Osteoblast (primary cell): ENCODE measurements around the gene NKAIN2. TPM values are rescaled to one million over a fixed set of nuclear protein-coding genes. Genes with fewer than 3 reads are reported as not detected.

Experiments
- DNase-seq: peaks from one replicate; pipeline ENCODE4 v3.0.0; 2011; ENCODE audit warnings: low spot score, mixed read lengths; ENCODE audit not compliant: insufficient read length; ENCODE audit errors: missing footprints
- H2AFZ ChIP-seq: 2 replicates; pipeline ENCODE4 v1.6.0; 2011; ENCODE audit warnings: mild to moderate bottlenecking, low read length
- H3K27ac ChIP-seq: 2 replicates; pipeline ENCODE4 v1.5.1; 2011; ENCODE audit warnings: mild to moderate bottlenecking, low read depth, low read length, moderate library complexity
- H3K27me3 ChIP-seq: 2 replicates; pipeline ENCODE4 v1.6.0; 2012; ENCODE audit warnings: mild to moderate bottlenecking, control low read depth, inconsistent platforms, low read length, moderate library complexity; ENCODE audit not compliant: insufficient read depth
- H3K36me3 ChIP-seq: 2 replicates; pipeline ENCODE4 v1.5.1; 2011; ENCODE audit warnings: mild to moderate bottlenecking, low read length, control low read depth, moderate library complexity; ENCODE audit not compliant: insufficient read depth
- H3K4me1 ChIP-seq: 2 replicates; pipeline ENCODE4 v1.5.1; 2011; ENCODE audit warnings: mild to moderate bottlenecking, low read length, control low read depth, moderate library complexity; ENCODE audit not compliant: insufficient read depth
- H3K4me2 ChIP-seq: 2 replicates; pipeline ENCODE4 v1.6.0; 2011; ENCODE audit warnings: mild to moderate bottlenecking, low read length; ENCODE audit not compliant: insufficient read depth
- H3K4me3 ChIP-seq: fragments of 200-600 bp; sonication (generic); 3 replicates; pipeline ENCODE4 v1.5.1; 2012; ENCODE audit warnings: mild to moderate bottlenecking, low read length, inconsistent platforms; ENCODE audit not compliant: insufficient read depth
- H3K79me2 ChIP-seq: 2 replicates; pipeline ENCODE4 v1.6.0; 2012; ENCODE audit warnings: mild to moderate bottlenecking, low read length, control low read depth, inconsistent platforms; ENCODE audit not compliant: insufficient read depth
- H3K9me3 ChIP-seq: 2 replicates; pipeline ENCODE4 v1.5.1; 2011; ENCODE audit warnings: low read depth, low read length, control low read depth
- H4K20me1 ChIP-seq: 2 replicates; pipeline ENCODE4 v1.6.0; 2012; ENCODE audit warnings: mild to moderate bottlenecking, low read length, control low read depth; ENCODE audit not compliant: insufficient read depth
- total RNA-seq: library from RNA; depleted of rRNA; stranded (reverse); fragments of >200 nt; gene quantifications from 2 replicates; pipeline ENCODE4 v1.2.3, GENCODE V29; 2012
- TF ChIP-seq, protein P1 (sequence below): IDR thresholded peaks from 2 replicates; pipeline ENCODE4 v1.5.1; 2011; ENCODE audit warnings: mild to moderate bottlenecking, low read depth, low read length, moderate library complexity; ENCODE audit errors: extremely low read depth

NKAIN2 gene
- total RNA-seq, 1 donor = under 0.01 TPM

DNA sequence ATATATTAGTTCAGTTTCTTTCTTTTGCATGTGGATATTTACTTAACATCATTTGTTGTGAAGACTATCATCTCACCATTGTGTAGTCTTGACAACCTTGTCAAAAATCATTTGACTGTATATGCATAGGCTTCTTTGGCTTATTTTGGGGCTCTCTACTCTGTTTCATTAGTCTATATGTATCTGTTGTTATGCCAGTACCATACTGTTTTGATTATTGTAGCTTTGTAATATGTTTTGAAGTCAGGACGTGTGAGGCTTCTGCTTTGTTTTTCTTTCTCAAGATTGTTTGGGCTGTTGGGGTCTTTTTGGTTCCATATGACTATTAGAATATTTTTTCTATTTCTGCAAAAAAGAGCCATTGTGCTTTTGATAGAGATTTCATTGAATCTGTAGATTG is 870.4 kb downstream of the NKAIN2 start:
- TF ChIP-seq, protein P1, sequence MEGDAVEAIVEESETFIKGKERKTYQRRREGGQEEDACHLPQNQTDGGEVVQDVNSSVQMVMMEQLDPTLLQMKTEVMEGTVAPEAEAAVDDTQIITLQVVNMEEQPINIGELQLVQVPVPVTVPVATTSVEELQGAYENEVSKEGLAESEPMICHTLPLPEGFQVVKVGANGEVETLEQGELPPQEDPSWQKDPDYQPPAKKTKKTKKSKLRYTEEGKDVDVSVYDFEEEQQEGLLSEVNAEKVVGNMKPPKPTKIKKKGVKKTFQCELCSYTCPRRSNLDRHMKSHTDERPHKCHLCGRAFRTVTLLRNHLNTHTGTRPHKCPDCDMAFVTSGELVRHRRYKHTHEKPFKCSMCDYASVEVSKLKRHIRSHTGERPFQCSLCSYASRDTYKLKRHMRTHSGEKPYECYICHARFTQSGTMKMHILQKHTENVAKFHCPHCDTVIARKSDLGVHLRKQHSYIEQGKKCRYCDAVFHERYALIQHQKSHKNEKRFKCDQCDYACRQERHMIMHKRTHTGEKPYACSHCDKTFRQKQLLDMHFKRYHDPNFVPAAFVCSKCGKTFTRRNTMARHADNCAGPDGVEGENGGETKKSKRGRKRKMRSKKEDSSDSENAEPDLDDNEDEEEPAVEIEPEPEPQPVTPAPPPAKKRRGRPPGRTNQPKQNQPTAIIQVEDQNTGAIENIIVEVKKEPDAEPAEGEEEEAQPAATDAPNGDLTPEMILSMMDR = no peak
- H4K20me1 ChIP-seq = no peaks in the 10 kb centered on the region
- H2AFZ ChIP-seq = no peak overlapping the region
- DNase-seq = no peak
- no peaks in the 10 kb centered on the region for H3K36me3 ChIP-seq
- peaks cover 4% of the 10 kb centered on the region for H3K9me3 ChIP-seq
- H3K4me2 ChIP-seq = no peak overlapping the region
- no peak overlapping the region for H3K27ac ChIP-seq
- H3K4me1 ChIP-seq = peaks cover 15% of the 10 kb centered on the region
- no peaks in the 10 kb centered on the region for H3K79me2 ChIP-seq
- H3K27me3 ChIP-seq = no peaks in the 10 kb centered on the region
- H3K4me3 ChIP-seq = no peak overlapping the region

DNA sequence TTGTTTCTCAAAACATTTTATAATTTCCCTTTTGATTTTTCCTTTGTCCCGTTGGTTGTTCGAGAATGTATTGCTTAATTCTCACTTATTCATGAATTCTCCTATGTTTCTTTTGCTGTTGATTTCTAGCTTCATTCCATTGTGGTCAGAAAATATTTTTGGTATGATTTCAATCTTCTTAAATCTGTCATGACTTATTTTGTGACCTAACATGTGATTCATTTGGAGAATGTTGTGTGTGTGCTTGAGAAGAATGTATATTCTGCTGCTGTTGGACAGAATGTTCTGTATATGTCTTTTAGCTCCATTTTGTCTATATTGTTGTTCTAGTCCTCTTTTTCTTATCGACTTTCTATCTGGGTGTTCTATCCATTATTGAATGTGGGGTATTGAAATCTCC is 872.4 kb downstream of the NKAIN2 start:
- peak; percentile 47 for DNase-seq
- Histone ChIP-seq H4K20me1 (no peaks in the 10 kb centered on the region), H3K4me2 (peak overlapping the region; percentile 37), H3K36me3 (no peaks in the 10 kb centered on the region), H3K9me3 (peaks cover 6% of the 10 kb centered on the region), H3K79me2 (no peaks in the 10 kb centered on the region), H3K27ac (peak overlapping the region; percentile 23), H3K4me3 (no peak overlapping the region), H3K27me3 (no peaks in the 10 kb centered on the region), H2AFZ (no peak overlapping the region), H3K4me1 (no peaks in the 10 kb centered on the region)
- TF ChIP-seq, protein P1 = no peak

DNA sequence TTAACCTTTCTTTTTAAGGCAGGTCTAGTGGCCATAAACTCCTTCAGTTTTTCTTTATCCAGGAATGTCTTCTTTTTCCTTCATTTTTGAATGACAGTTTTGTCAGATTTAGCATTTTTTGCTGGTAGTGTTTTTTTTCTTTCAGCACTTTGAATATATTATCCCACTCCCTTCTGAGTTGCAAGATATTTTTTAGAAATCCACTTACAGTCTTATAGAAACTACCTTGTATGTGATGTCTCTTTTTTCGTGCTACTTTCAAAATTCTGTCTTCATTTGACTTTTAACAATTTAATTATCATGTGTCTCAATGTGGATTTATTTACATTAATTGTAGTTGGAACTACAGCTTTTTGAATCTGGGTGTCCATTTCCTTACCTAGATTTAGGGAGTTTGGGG is 874.2 kb downstream of the NKAIN2 start:
- Histone ChIP-seq H3K4me3 (no peak overlapping the region), H3K4me1 (no peaks in the 10 kb centered on the region), H3K9me3 (peaks cover 6% of the 10 kb centered on the region), H3K27me3 (no peaks in the 10 kb centered on the region), H2AFZ (no peak overlapping the region), H3K79me2 (no peaks in the 10 kb centered on the region), H3K27ac (no peak overlapping the region), H4K20me1 (no peaks in the 10 kb centered on the region), H3K4me2 (no peak overlapping the region), H3K36me3 (no peaks in the 10 kb centered on the region)
- DNase-seq = no peak
- TF ChIP-seq, protein P1 = no peak

DNA sequence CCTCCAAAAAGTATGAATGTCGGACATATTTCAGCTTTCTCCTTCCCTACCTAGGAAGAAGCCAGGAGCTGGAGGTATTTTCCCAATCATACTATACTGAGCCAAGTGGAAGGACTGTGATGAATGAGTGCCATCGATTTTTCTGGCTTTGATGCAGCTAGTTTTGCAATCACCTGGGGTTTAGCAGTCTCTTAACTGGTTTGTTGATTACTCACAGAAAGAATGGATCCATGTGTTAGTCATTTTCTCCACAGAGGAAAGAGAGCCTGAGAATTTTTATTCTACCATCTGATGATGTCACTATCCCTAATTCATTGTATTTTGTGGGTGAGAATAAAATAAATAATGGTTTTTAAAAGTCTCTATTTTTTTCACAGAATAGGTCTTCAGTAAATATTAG is 875.7 kb downstream of the NKAIN2 start:
- DNase-seq = peak; percentile 23
- Histone ChIP-seq H3K27me3 (no peaks in the 10 kb centered on the region), H3K79me2 (no peaks in the 10 kb centered on the region), H3K36me3 (no peaks in the 10 kb centered on the region), H3K4me1 (no peaks in the 10 kb centered on the region), H3K4me2 (no peak overlapping the region), H3K4me3 (no peak overlapping the region), H2AFZ (no peak overlapping the region), H3K27ac (no peak overlapping the region), H3K9me3 (peaks cover 6% of the 10 kb centered on the region), H4K20me1 (no peaks in the 10 kb centered on the region)
- TF ChIP-seq, protein P1 = no peak
